Lower leg skin (tissue), 4 donors: Measurements from ENCODE around the gene ERFL. TPM values are rescaled to one million over a fixed set of nuclear protein-coding genes. Genes with fewer than 3 reads are reported as not detected.

Source experiments
- DNase-seq, 2 donors: peaks; one replicate each; pipeline ENCODE4 v3.0.0-alpha.2; 2019; ENCODE audit warnings: low spot score in 2 of 2
- H3K4me3 ChIP-seq: fragments of 200-600 bp; sonication (generic); 2 replicates; pipeline ENCODE4 v1.5.1; 2017; ENCODE audit warnings: mild to moderate bottlenecking, low read depth; ENCODE audit not compliant: poor library complexity, severe bottlenecking
- POLR2A ChIP-seq, 2 donors: fragments of 450-650 bp; IDR thresholded peaks; one replicate each; pipeline ENCODE4 v1.6.1; 2016 to 2017; ENCODE audit warnings: antibody characterized with exemption in 2 of 2, mild to moderate bottlenecking in 1 of 2, moderate library complexity in 1 of 2
- WGBS, 2 donors: methylation state at CpG; one replicate each; pipeline ENCODE4 v1.1.5; 2018; 5-methylcytosine and 5-hydroxymethylcytosine counted together
- intact Hi-C: fragments of 100-400 bp; cut with DNase I; formaldehyde crosslinking; loops from one replicate; pipeline ENCODE4 v1.15.0; 2023; ENCODE audit warnings: low total_unique reads
- total RNA-seq, 4 donors: library from RNA; depleted of rRNA; stranded (reverse); fragments of >200 nt; gene quantifications; one replicate each; pipeline ENCODE4 v1.1.0, GENCODE V29; 2016
- TF ChIP-seq, protein P1 (sequence below), 3 donors: fragments of 450-650 bp; IDR thresholded peaks; one replicate each; pipeline ENCODE4 v1.5.1; 2016; ENCODE audit warnings: antibody characterized with exemption in 3 of 3, mild to moderate bottlenecking in 3 of 3, moderate library complexity in 2 of 3

ERFL gene
- total RNA-seq, 4 donors from 2014 or later: 0.16 TPM; not detected in 3

DNA sequence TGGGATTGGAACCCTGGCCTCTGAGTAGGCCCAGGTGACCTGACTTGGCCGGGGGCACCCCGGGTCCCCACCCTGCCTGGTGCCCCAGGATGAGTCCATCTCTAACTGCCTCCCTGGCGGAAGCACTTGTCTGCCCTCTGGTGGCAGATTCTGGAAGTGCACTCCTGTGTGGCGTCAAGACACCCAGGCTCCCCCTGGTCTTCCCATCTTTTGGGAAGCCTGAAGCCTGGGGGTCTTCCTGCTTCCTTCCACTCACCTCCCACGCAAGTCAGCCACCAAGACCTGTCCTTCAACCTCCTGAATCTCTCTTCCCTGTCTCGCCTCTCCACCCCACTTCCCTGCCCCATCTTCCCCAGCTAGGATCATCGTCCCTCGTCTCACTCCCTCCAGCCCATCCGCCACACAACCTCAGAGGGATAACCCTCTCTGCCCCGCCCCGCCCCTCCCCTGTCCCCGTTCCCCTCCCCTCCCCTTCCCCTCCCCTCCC, 23.5 kb upstream of the ERFL start:
- intact Hi-C loops: no loop called here
- TF ChIP-seq, protein P1, sequence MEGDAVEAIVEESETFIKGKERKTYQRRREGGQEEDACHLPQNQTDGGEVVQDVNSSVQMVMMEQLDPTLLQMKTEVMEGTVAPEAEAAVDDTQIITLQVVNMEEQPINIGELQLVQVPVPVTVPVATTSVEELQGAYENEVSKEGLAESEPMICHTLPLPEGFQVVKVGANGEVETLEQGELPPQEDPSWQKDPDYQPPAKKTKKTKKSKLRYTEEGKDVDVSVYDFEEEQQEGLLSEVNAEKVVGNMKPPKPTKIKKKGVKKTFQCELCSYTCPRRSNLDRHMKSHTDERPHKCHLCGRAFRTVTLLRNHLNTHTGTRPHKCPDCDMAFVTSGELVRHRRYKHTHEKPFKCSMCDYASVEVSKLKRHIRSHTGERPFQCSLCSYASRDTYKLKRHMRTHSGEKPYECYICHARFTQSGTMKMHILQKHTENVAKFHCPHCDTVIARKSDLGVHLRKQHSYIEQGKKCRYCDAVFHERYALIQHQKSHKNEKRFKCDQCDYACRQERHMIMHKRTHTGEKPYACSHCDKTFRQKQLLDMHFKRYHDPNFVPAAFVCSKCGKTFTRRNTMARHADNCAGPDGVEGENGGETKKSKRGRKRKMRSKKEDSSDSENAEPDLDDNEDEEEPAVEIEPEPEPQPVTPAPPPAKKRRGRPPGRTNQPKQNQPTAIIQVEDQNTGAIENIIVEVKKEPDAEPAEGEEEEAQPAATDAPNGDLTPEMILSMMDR (IDR thresholded peaks at IDR 0.05): peak in 1 of 3 donors; percentile 95
- no peak for TF ChIP-seq POLR2A (IDR thresholded peaks at IDR 0.05)
- peak; percentile 52 to 95 for DNase-seq

DNA sequence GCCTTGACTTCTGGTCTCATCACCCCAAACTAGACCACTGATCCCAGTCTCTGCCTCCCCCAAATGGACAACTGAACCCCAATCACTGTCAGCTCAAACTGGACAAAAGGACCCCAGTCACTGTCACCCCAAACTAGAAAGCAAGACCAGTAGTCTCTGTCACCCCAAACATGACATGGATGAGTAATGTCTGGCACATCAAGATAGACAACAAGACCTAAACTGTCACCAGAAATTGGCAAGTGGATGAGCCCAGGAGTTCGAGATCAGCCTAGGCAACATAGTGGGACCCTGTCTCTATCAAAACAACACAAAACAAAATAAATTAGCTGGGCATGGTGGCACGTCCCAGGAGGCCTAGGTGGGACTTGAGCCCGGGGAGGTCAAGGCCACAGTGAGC, 18.8 kb upstream of the ERFL start:
- 88 to 89% methylated on average over 3 of the region's 3 CpGs for WGBS, 2 donors
- TF ChIP-seq POLR2A (IDR thresholded peaks at IDR 0.05): no peak
- TF ChIP-seq, protein P1 (IDR thresholded peaks at IDR 0.05): no peak
- DNase-seq: no peak
- intact Hi-C loops: loop anchor here (5.0 kb wide), 1 partner anchor 75 kb away; no protein-coding TSS in a partner anchor
- no peak overlapping the region for H3K4me3 ChIP-seq

More for the DNA sequence above, 23.5 kb upstream of the ERFL start:
- 3 to 5% methylated on average over 12 of the region's 12 CpGs for WGBS, 2 donors
- no peak overlapping the region for H3K4me3 ChIP-seq

- TF ChIP-seq POLR2A (IDR thresholded peaks at IDR 0.05): no peak
- TF ChIP-seq, protein P1 (IDR thresholded peaks at IDR 0.05): no peak
- no peak overlapping the region for H3K4me3 ChIP-seq
- DNase-seq: no peak
- WGBS, 2 donors: 90 to 98% methylated on average over 8 of the region's 8 CpGs
- intact Hi-C loops: loop anchor here (5.0 kb wide), 1 partner anchor 73 kb away; no protein-coding TSS in a partner anchor
Measured at GRCh38 chr19:41945135-41945766, 17.0 kb upstream of the ERFL start.

DNA sequence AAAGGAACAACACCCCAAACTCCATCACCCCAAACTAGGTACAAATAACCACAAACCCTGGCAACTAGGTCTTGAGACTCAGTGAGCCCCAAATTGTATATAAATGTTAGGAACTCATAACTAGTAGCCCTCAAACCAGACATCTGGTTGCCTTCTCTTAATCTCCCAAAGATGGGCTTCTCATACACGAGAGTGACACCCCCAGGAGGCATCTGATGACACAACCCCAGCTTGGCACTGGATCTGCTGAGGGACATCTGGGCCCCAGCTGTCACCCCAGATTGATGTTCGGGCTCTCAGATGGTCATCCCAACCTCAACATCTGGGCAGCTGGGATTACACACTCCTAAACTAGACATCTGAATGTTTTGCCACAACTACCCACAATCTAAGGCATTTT, 16.1 kb upstream of the ERFL start:
- 34 to 65% methylated on average over 2 of the region's 2 CpGs for WGBS, 2 donors
- intact Hi-C loops: no loop called here
- no peak for DNase-seq
- no peak for TF ChIP-seq POLR2A (IDR thresholded peaks at IDR 0.05)
- TF ChIP-seq, protein P1 (IDR thresholded peaks at IDR 0.05): no peak
- H3K4me3 ChIP-seq: no peak overlapping the region

DNA sequence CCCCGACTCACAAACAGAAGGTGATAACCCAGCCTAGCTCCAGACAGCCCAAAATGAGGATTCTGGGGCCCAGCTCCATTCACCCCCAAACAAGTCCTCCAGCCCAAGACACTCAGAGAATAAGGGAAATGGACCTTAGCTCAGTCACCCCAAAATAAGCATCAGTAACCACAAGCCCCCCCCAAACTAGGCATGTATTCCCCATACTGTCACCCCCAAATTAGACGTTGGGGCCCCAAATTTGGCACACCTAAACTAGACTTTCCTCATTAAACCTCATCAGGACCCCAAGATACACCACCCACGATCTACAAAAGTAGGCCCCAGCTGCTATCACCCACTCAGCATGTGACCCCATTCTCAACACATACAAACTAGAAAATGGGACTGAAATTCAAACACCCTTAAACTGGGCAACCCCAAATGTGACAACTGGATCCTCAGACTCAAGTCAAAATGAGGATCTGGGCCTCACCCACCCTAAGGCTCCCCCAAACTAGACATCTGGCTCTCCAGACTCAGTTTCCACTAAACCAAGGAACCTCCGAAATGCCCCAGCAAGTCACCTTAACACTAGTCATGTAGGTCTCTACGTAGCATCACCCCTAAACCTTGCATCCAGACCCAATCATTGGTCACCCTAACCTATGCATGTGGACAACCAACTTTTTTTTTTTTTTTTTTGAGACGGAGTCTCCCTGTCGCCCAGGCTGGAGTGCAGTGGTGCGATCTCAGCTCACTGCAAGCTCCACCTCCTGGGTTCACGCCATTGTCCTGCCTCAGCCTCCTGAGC, 13.4 kb upstream of the ERFL start:
- 88 to 91% methylated on average over 9 of the region's 9 CpGs for WGBS, 2 donors
- no peak for DNase-seq
- no peak for TF ChIP-seq POLR2A (IDR thresholded peaks at IDR 0.05)
- TF ChIP-seq, protein P1 (IDR thresholded peaks at IDR 0.05): no peak
- intact Hi-C loops: no loop called here
- no peak overlapping the region for H3K4me3 ChIP-seq
